ENCODE data around the gene CDH7.
A peak's percentile ranks its signal among the peaks of the same experiment; 100 is the strongest.

The CDH7 gene

DNA sequence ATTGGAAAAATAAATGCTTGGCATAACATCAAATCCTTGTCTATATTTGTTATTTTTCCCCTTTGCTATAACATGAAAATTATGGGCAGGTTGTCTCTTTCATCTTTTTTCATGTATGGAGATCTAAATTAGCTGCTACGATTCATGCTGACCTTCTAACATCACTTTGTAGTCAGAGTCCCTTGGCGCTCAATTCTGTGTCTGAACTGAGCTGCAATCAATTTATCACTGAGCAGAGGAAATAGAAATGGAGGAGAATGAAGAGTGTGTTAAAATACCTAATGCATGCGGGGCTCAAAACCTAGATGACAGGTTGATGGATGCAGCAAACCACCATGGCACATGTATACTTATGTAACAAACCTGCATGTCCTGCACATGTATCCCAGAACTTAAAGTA, 168.9 kb downstream of the CDH7 start:
- DNase-seq = no peak

DNA sequence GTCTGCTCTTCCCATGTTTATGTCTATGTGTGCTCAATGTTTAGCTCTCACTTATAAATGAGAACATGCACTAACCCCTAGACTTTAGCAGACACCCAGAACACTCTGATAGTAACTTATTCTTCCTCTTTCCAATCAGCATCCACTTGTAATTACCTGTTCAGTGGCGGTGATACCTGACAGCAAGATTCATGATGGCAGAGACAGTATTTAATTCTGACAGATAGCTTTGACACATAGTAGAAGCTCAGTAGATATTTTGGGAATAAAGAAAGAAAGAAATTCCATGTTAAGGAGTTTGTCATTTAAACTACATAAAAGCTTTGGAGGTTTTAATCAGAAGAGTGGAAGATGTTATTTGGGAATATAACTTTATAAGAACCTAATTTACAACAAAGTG, 171.3 kb downstream of the CDH7 start:
- DNase-seq = no peak

DNA sequence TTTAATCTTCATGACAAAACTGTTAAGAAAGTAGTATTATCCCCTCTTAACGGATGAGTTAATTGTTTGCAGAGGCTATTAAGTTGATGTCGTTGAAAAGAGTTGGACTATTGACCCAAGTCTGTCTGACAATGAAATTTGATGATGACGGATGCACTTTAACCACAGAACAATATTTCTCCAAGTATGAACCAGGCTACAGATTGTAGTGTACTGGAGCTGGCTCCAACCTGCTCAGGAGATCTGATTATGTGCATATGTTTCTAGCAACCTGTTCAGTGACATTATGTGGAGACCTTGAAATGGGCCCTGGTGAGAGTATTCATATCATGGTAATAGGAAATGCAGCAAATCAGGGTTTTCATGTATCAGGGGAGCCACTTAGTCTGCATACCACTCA, 174.1 kb downstream of the CDH7 start:
- no peak for DNase-seq

DNA sequence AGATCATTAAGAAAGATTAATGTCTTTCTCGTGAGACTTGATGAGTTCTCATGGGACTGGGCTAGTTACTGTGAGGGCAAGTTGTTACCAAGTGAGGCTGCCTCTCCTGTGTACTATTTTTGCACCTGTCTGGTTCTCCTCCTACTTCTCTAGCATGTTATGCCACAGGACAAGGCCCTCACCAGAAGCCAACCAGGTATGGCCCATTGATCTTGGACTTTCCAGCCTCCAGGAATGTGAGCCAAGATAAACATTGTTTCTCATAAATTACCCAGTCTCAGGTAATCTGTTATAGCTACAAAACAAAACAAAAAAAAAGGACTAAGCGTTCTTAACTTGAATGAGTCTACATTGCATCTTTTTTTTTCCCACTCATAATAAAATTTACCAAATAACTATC, 184.1 kb downstream of the CDH7 start:
- DNase-seq = no peak

DNA sequence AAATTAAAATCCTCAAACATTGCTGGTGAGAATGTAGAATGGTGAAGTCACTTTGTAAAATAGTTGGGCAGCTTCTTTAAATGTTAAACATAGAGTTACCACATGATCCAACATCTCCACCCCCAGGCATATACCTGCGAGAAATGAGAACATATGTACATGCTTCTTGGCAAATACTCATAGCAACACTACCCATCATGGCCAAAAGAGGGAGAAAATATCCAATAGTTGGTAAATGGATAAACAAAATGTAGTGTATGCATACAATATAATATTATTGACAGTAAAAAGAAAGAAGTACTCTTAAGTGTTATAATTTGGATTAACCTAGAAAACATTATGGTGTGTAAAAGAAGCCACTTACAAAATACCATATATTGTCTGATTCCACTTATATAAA, 185.9 kb downstream of the CDH7 start:
- DNase-seq = no peak

DNA sequence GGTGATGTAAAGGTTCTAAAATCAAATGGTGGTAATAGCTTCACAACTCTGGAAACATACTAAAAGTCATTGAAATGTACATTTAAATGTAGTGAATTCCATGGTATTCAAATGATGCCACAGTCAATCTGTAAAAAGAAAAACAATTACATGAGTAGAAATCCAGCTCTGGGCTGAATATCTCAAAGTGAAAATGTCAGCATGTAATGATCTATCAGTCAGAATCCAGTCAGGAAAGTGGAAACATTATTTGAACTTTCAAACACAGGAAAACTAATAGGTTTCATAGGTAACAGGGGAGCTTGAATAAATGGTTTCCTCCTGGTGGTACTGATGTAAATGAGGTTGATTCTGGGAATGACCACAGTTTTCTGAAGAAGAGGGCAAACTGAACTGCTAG, 186.4 kb downstream of the CDH7 start:
- no peak for DNase-seq

DNA sequence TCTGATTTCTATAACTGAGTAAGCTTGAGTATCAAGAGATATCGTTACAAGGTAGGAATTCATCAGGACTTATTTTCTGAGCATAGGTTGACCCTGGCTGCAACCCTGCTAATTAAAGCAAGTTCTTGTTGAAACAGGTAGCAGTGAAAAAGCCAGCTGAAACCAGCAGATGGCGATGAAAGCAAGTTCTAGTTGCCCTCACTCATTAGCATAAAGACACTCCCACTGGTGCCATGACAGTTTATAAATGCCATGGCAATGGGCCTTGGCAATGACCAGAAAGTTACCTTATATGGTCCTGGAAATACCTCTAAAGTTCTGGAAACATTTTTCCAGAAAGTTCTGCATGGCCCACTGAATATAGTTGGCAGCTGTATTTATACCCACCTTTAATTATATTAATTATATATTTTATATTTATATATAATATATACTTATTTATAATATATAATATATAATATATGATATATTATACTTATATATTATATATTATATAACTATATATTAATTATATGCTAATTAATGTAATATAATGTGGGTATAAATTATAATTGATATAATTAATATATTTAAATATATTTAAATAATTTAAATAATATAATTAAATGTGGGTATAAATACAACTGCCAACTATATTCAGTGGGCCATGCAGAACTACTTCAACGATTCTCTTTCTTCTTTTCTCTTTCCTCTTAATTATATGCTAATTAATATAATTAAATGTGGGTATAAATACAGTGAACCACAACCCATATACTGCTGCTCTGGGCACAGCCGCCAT, 188.0 kb downstream of the CDH7 start:
- peak; percentile 40 for DNase-seq

All from fibroblast of skin of right biceps (primary cell).